ENCODE results near the gene ULK1. TPM values are rescaled to one million over a fixed set of nuclear protein-coding genes. Genes with fewer than 3 reads are reported as not detected.

ULK1 gene
- total RNA-seq, 1 donor from 2014 or later: 4.9 TPM

DNA sequence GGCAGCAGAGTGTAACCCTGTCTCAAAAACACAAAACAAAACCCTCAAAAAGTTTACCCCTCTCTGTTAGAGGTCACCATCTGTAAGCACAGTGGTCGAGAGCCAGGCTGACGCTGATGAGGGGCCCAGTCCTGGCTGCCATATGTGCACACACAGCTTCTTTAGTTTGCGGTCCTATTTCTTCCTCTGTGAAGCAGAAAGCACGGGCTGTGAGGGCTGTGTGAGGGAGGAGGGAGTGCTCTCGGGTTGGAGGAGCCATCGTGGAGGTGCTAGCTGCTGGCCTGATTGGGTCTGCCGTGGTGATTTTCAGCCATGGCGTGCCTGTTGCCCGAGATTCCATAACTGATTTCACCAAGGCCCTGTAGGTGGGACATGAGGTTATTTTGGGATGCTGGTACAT, 3.5 kb downstream of the ULK1 start:
- H3K4me1 Mint-ChIP-seq: peaks cover 13% of the 10 kb centered on the region
- H3K79me2 ChIP-seq (ENCODE audit: low read depth): peaks cover 58% of the 10 kb centered on the region
- peaks cover 9% of the 10 kb centered on the region for H3K4me1 ChIP-seq
- H3K9ac ChIP-seq: no peak overlapping the region
- H3K27ac Mint-ChIP-seq: no peak overlapping the region
- H3K4me2 ChIP-seq: no peak overlapping the region
- no peaks in the 10 kb centered on the region for H3K27me3 ChIP-seq
- H4K20me1 ChIP-seq (ENCODE audit: low read depth): peaks cover 71% of the 10 kb centered on the region
- H3K9me3 ChIP-seq (ENCODE audit: low read depth): no peaks in the 10 kb centered on the region
- H3K4me3 Mint-ChIP-seq: peak overlapping the region; percentile 50
- no peaks in the 10 kb centered on the region for H3K36me3 ChIP-seq
- no peak for DNase-seq (ENCODE audit: low spot score)
- H3K36me3 Mint-ChIP-seq: peaks cover 2% of the 10 kb centered on the region
- peaks cover 2% of the 10 kb centered on the region for H3K27me3 Mint-ChIP-seq (ENCODE audit: insufficient read depth, low read depth)
- no peaks in the 10 kb centered on the region for H3K9me3 Mint-ChIP-seq
- H3K4me3 ChIP-seq: no peak overlapping the region
- H3F3A ChIP-seq (ENCODE audit: low read depth): peaks cover 8% of the 10 kb centered on the region
- H2AFZ ChIP-seq (replicated peaks): no peak overlapping the region
- no peak for TF ChIP-seq EZH2 (IDR thresholded peaks at IDR 0.05)
- TF ChIP-seq, protein P1, sequence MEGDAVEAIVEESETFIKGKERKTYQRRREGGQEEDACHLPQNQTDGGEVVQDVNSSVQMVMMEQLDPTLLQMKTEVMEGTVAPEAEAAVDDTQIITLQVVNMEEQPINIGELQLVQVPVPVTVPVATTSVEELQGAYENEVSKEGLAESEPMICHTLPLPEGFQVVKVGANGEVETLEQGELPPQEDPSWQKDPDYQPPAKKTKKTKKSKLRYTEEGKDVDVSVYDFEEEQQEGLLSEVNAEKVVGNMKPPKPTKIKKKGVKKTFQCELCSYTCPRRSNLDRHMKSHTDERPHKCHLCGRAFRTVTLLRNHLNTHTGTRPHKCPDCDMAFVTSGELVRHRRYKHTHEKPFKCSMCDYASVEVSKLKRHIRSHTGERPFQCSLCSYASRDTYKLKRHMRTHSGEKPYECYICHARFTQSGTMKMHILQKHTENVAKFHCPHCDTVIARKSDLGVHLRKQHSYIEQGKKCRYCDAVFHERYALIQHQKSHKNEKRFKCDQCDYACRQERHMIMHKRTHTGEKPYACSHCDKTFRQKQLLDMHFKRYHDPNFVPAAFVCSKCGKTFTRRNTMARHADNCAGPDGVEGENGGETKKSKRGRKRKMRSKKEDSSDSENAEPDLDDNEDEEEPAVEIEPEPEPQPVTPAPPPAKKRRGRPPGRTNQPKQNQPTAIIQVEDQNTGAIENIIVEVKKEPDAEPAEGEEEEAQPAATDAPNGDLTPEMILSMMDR (IDR thresholded peaks at IDR 0.05): no peak
- no peak for TF ChIP-seq EZH2phosphoT487 (IDR thresholded peaks at IDR 0.05)
- H3K27ac ChIP-seq: no peak overlapping the region

DNA sequence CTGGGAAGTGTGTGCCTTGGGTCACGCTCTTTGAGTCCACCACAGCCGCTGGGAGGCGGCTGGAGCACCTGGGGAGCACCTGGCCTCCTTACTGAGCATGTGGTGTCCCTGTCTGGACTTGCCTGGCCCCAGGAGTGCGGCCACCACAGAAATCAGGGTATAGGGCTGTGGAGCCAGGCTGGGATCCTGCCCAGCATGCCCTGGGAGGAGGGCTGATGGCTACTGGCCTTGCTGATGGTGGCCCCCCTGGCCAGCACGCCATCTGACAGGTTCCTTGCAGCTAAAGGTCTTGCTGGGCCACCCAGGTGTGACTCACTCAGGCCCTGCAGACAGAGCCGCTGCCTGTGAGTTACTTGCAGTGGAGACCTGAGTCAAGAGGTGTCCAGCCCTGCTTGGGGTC, 6.0 kb downstream of the ULK1 start:
- Histone ChIP-seq H2AFZ (replicated peaks) (no peak overlapping the region), H3F3A (ENCODE audit: low read depth) (no peaks in the 10 kb centered on the region), H3K9me3 (ENCODE audit: low read depth) (no peaks in the 10 kb centered on the region), H4K20me1 (ENCODE audit: low read depth) (peaks cover 91% of the 10 kb centered on the region), H3K27me3 (no peaks in the 10 kb centered on the region), H3K4me1 (peaks cover 4% of the 10 kb centered on the region), H3K79me2 (ENCODE audit: low read depth) (peaks cover 55% of the 10 kb centered on the region), H3K27ac (no peak overlapping the region), H3K9ac (no peak overlapping the region), H3K4me3 (no peak overlapping the region), H3K4me2 (no peak overlapping the region), H3K36me3 (no peaks in the 10 kb centered on the region)
- Mint-ChIP-seq H3K27ac (no peak overlapping the region), H3K4me1 (peaks cover 7% of the 10 kb centered on the region), H3K27me3 (ENCODE audit: insufficient read depth, low read depth) (peaks cover 2% of the 10 kb centered on the region), H3K36me3 (peaks cover 2% of the 10 kb centered on the region), H3K9me3 (no peaks in the 10 kb centered on the region), H3K4me3 (no peak overlapping the region)
- no peak for DNase-seq (ENCODE audit: low spot score)
- TF ChIP-seq EZH2 (IDR thresholded peaks at IDR 0.05): no peak
- no peak for TF ChIP-seq EZH2phosphoT487 (IDR thresholded peaks at IDR 0.05)
- TF ChIP-seq, protein P1 (IDR thresholded peaks at IDR 0.05): no peak

DNA sequence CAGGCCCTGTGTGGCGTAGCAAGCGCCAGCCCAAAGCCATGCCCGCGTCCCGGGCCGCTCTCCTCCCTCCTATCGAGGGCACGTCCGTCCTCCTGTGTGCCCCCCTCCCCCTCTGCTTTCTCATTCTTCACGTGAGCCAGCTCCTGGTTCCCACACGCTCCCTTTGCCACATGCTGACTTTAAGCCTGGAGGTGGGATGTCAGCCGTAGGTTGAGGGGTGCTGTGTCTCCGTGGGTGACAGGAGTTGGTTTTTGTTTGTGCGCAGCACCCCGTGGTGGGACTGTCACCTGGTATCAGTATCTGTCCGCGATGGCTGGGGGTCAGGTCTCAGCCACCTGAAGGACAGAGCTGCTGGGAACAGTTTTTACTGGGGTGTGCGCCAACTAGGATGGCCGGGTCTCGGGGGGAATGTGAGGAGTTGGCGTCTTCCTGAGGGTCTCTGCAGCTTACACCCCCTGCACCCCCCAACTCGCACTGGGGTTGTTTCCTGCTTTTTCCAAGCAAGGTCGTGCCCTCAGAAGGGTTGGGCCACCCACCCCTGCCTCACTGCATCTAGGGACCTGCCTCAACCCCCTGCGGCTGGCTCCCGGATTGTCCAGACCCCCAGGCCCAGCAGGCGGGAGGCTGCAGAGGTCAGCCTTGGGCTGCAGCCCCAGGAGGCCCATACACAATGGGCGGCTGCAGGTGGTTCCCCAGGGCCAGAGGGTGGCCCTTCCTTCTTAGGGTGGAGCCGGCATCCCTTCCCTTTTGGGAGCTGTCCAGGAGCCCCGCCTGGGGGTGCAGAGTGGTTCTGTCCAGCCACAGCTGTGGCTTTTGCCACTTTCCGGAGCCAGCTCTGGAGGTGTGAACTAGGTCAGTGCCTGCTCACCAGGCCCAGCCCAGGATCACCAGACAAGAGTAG, 7.3 kb downstream of the ULK1 start:
- peaks cover 90% of the 10 kb centered on the region for H4K20me1 ChIP-seq (ENCODE audit: low read depth)

More for the DNA sequence above, 7.3 kb downstream of the ULK1 start:
- Mint-ChIP-seq H3K9me3 (no peaks in the 10 kb centered on the region), H3K4me1 (peaks cover 4% of the 10 kb centered on the region), H3K27me3 (ENCODE audit: insufficient read depth, low read depth) (peaks cover 2% of the 10 kb centered on the region), H3K4me3 (no peak overlapping the region), H3K27ac (no peak overlapping the region), H3K36me3 (peaks cover 5% of the 10 kb centered on the region)
- no peaks in the 10 kb centered on the region for H3K27me3 ChIP-seq
- H2AFZ ChIP-seq (replicated peaks): no peak overlapping the region
- H3K9me3 ChIP-seq (ENCODE audit: low read depth): no peaks in the 10 kb centered on the region
- no peaks in the 10 kb centered on the region for H3K36me3 ChIP-seq
- H3K4me2 ChIP-seq: no peak overlapping the region
- H3K27ac ChIP-seq: no peak overlapping the region
- no peak overlapping the region for H3K4me3 ChIP-seq
- H3K79me2 ChIP-seq (ENCODE audit: low read depth): peaks cover 44% of the 10 kb centered on the region
- H3K4me1 ChIP-seq: no peaks in the 10 kb centered on the region
- no peak for DNase-seq (ENCODE audit: low spot score)
- H3K9ac ChIP-seq: no peak overlapping the region
- TF ChIP-seq, protein P1 (IDR thresholded peaks at IDR 0.05): no peak
- no peak for TF ChIP-seq EZH2phosphoT487 (IDR thresholded peaks at IDR 0.05)
- TF ChIP-seq EZH2 (IDR thresholded peaks at IDR 0.05): no peak
- H3F3A ChIP-seq (ENCODE audit: low read depth): no peaks in the 10 kb centered on the region
